CD4-positive, alpha-beta T cell treated with Interferon alpha-2 for 1 hour (primary cell): ENCODE results near the gene G6PC1.
"Not testable (repeated sequence)": the region's sequence is repeated elsewhere in the genome, so short reads cannot be mapped to it uniquely, and the experiment has no call there.

ENCODE experiments used
- DNase-seq, 2 donors: peaks; one replicate each; pipeline ENCODE4 v3.0.0-alpha.2; 2020 to 2022

Gene G6PC1

DNA sequence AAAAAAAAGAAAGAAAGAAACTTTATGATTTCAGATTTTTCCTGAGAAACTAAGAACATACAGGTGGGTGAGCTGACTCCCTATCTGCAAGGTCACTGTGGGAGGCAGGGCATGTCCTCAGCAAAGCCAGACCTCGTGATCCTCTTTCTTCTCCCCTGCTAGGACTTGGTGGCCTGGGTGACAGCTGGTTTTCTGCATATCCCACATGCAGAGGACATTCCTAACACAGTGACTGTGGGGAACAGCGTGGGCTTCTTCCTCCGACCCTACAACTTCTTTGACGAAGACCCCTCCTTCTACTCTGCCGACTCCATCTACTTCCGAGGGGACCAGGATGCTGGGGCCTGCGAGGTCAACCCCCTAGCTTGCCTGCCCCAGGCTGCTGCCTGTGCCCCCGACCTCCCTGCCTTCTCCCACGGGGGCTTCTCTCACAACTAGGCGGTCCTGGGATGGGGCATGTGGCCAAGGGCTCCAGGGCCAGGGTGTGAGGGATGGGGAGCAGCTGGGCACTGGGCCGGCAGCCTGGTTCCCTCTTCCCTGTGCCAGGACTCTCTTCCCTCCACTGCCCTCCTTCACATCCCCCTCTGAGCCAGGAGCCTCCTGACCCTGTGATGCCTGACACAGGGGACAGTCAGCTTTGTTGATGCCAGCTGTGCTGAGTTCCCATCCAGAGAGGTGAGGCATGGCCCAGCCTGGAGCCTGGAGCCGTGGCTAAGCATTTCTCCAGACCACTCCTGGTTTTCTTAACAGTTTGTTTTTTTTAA, 26.5 kb upstream of the G6PC1 start:
- not testable (repeated sequence) for DNase-seq

DNA sequence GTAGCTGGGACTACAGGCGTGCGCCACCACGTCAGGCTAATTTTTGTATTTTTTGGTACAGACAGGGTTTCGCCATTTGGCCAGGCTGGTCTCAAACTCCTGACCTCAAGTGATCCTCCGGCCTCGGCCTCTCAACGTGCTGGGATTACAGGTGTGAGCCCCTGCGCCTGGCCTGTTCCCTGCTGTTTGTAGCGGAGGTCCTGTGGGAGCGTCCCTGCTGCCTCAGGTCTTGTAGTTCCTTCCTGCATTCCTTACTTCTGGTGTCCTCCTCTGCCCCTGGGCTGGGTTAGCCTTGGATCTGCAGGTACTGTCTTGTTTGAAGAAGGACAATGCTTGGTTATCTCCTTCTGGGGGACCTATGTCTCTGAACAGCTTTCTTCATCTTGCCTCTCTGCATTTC, 23.6 kb upstream of the G6PC1 start:
- no peak for DNase-seq

- no peak for DNase-seq
These were observed 22.3 kb upstream of the G6PC1 start for GRCh38 chr17:42878123-42878880.

GRCh38 chr17:42878924-42879595, 21.5 kb upstream of the G6PC1 start:
- no peak for DNase-seq

DNA sequence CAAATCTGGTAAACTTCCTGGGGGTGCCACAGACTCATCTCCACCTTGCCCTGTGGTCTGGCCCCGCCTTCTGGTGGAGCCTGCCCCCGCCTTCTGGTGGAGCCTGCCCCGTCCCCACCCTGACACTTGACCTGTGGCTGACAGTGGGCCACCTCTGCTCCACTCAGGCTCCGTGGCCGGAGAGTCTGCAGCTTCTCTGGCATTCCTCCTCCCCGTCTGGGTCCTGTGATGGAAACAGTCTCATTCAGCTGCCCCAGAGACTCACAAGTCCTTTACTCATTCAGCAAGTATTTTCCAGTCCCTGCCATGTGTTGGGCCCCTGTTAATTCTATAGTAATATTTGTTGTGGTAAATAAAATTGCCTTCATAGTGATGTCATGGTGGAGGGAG, 21.0 kb upstream of the G6PC1 start:
- DNase-seq: no peak

DNA sequence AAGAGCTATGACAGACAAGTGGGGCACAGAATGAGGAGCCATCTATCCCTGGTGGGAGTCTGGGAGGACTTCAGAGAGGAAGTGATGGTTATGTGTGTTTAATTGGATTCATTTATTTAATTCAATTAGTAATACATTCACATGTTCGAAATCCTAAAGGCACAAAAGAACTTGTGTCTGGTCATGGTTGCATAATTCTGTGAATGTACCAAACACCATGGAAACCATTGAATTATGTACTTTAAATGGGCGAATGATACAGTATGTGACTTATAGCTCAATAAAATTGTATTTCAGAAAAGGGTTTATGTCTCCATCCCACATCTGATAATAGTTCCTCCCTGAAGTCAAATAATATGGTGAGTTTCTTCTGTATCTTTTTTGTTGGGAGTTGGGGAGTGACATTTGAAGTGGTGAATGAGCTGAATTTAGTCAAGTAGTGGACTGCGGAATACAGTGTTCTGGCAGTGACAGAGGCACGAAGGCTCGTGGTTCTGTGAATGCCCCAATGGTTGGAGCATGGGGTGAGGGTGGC, 19.8 kb upstream of the G6PC1 start:
- DNase-seq: no peak

DNA sequence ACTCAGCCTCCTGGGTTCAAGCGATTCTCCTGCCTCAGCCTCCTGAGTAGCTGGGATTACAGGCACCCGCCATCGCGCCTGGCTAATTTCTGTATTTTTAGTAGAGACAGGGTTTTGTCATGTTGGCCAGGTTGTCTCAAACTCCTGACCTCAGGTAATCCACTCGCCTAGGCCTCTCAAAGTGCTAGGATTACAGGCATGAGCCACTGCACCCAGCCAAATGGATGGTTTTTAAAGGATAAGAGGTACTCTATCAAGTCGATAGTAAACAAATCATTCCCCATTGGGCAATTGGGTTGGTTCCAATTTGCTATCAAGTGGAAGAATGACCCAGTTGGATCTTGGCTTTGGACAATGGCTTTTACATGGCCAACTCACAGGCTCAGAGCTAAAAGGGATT, 18.9 kb upstream of the G6PC1 start:
- DNase-seq: not testable (repeated sequence)

GRCh38 chr17:42882166-42882565, 18.4 kb upstream of the G6PC1 start:
- DNase-seq: no peak

GRCh38 chr17:42883802-42884558, 16.6 kb upstream of the G6PC1 start:
- DNase-seq: no peak

DNA sequence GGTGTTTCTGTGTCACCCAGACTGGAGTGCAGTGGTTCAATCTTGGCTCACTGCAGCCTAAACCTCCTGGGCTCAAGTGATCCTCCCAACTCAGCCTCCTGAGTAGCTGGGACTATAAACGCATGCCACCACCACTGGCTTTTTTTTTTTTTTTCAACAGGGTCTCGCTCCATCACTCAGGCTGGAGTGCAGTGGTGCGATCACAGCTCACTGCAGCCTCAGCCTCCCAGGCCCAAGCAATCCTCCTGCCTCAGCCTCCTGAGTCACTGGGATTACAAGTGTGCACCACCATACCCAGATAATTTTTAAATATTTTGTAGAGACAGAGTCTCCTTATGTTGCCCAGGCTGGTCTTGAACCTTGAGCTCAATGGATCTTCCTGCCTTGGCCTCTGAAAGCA, 14.8 kb upstream of the G6PC1 start:
- not testable (repeated sequence) for DNase-seq

GRCh38 chr17:42886283-42887176, 14.1 kb upstream of the G6PC1 start:
- no peak for DNase-seq

GRCh38 chr17:42889809-42890208, 10.8 kb upstream of the G6PC1 start:
- no peak for DNase-seq

DNA sequence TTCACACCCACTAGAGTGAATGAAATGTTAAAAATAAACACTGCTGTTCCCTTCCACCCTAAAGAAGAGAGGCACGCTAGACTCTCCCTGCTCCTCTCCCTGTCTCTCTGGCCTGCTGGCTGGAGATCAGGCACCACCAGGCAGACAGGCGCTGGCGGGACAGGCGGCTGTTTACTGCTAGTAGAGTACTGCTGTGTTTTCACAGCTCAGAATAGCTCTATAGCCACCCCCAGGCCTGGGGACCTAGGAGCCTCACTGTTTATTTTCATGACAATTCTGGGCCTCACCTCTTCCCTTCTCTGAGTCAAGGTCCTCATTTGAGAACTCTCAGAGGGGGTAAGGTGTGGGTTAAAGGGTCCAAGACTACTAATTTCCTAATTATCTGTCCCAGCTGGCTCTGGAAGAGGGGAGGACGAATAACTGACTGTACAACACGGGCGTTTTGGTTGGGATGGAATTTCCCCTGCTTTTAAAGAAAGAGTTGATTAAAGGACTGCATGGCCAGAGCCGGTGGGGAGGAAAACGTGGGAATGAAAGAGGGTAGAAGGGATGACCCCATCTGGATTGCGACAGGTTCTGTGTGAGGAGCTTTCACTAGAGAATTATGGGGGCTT, 9.0 kb upstream of the G6PC1 start:
- DNase-seq: no peak

GRCh38 chr17:42893359-42893758, 7.2 kb upstream of the G6PC1 start:
- DNase-seq: no peak

DNA sequence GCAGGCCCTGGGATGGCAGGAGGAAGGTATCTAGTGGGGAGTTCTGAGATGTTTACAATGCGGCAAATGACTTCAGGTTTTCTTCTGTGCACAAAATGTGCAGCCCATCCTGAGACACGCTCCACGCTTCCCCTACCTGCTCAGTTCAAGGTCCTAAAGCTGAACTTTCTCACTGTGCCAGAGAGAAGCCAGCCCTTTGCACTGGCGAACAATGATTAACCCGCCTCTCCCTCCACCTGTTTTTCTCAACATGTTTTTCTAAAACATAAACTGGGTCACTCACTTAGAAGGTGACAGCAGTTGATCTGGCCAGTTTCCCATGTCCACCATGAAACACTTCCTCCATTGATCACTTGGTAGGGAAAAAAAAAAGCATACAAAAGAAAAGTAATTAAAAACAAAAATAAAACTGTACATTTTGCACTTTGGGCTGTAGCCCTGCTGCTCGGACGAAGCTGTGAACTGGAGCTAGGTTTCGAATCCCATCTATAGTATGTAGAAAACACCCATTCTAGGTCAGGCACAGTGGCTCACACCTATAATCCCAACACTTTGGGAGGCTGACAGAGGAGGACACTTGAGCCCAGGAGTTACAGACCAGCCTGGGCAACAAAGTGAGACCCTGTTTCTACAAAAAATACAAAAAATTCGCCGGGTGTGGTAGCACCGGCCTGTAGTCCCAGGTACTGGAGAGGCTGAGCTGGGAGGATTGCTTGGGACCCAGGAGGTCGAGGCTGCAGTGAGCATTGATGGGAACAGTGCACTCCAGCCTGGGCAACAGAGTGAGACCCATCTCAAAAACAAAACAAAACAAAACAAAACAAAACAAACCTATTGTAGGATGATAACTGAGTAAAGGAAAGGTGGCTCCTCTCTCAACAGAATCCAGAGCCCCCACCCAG, 6.1 kb upstream of the G6PC1 start:
- DNase-seq: no peak

GRCh38 chr17:42895185-42895555, 5.4 kb upstream of the G6PC1 start:
- no peak for DNase-seq

GRCh38 chr17:42898147-42898811, 2.3 kb upstream of the G6PC1 start:
- no peak for DNase-seq

- DNase-seq: not testable (repeated sequence)
These were observed 618 bp upstream of the G6PC1 start for GRCh38 chr17:42899981-42900380.

GRCh38 chr17:42901535-42902229, 1.1 kb downstream of the G6PC1 start:
- DNase-seq: no peak
